Ovary (tissue), 9 donors: ENCODE results near the gene PNLIPRP2. TPM values are rescaled to one million over a fixed set of nuclear protein-coding genes. Genes with fewer than 3 reads are reported as not detected.

Experiments used
- DNase-seq, 5 donors: peaks; one replicate each; pipeline ENCODE4 v3.0.0-alpha.2; 2019 to 2020
- H3K27ac ChIP-seq, 2 donors: fragments of 200-600 bp; one replicate each; pipeline versions ENCODE4 v1.5.1 to v1.8.0; 2019 to 2022
- H3K27me3 ChIP-seq: fragments of 200-600 bp; one replicate; pipeline ENCODE4 v1.8.0; 2022
- H3K36me3 ChIP-seq: fragments of 200-600 bp; sonication (generic); one replicate; pipeline ENCODE4 v1.5.1; 2019
- H3K4me1 ChIP-seq: one replicate; pipeline ENCODE4 v1.8.1; 2013; ENCODE audit warnings: mild to moderate bottlenecking, moderate library complexity; ENCODE audit not compliant: insufficient read depth
- H3K4me3 ChIP-seq: fragments of 200-600 bp; sonication (generic); one replicate; pipeline ENCODE4 v1.5.1; 2017
- H3K9me3 ChIP-seq, 2 donors: fragments of 200-600 bp in 1 of 2; sonication (generic) in 1 of 2; one replicate each; pipeline versions ENCODE4 v1.5.1 to v1.8.1; 2013 to 2019; ENCODE audit warnings: mild to moderate bottlenecking in 1 of 2, moderate library complexity in 1 of 2
- EP300 ChIP-seq: sonication (generic); formaldehyde crosslinking; IDR thresholded peaks from one replicate; pipeline ENCODE4 v1.6.1; 2017; ENCODE audit warnings: antibody characterized with exemption
- POLR2A ChIP-seq: fragments of 450-650 bp; IDR thresholded peaks from one replicate; pipeline ENCODE4 v1.6.1; 2017; ENCODE audit warnings: antibody characterized with exemption, mild to moderate bottlenecking, moderate library complexity
- WGBS, 3 donors: extraction: QIAGEN DNeasy Blood & Tissue Kit in 1 of 3; methylation state at CpG; one replicate each; pipeline versions ENCODE4 v1.1.5 to v1.1.7; 2013 to 2017; 5-methylcytosine and 5-hydroxymethylcytosine counted together
- intact Hi-C, 4 donors: fragments of 100-400 bp; cut with DNase I; formaldehyde crosslinking; loops; one replicate each; pipeline versions ENCODE4 v1.11.0 to v1.15.1; 2022 to 2023
- polyA plus RNA-seq, 2 donors: library from polyadenylated mRNA; stranded (reverse); fragments of 200-250 nt in 1 of 2; fragments of 350-450 nt in 1 of 2; fragmentation: Illumina TruSeq in 1 of 2; extraction: RNeasy Lipid Tissue Mini Kit (QIAGEN cat#74804) in 1 of 2; gene quantifications; one replicate each; pipeline ENCODE4 v1.2.3, GENCODE V29; 2013 to 2014
- total RNA-seq, 7 donors: library from RNA; depleted of rRNA in 2 of 7; stranded (reverse); fragments of >200 nt in 2 of 7; fragmentation: NEBNext Ultra II Directional in 3 of 7; extraction: Animal tissue kit (Norgen Biotek cat#: 25700) in 3 of 7; gene quantifications; one replicate each; pipeline versions ENCODE4 v1.1.0 to v1.2.4, GENCODE V29; 2016 to 2023
- TF ChIP-seq, protein P1 (sequence below), 3 donors: fragments of 450-650 bp in 2 of 3; fragments of 200-600 bp in 1 of 3; IDR thresholded peaks; one replicate each; pipeline versions ENCODE4 v1.5.1 to v1.8.0; 2016 to 2022; ENCODE audit warnings: antibody characterized with exemption in 3 of 3, mild to moderate bottlenecking in 1 of 3
- donor health status: DM: no; HTN: no; CAD: no; lungs with moderate emphysema.
- donor health status: DM: no; HTN: no; CAD: no.
- donor health status: Bipolar disorder and iron deficiency.
- donor health status: DM: yes; HTN: yes; CAD: no.
- donor health status: DM: no; HTN: no; CAD: no.
- donor health status: DM: yes; HTN: yes; CAD: no.

The PNLIPRP2 gene
- total and polyA plus RNA-seq, 9 donors: 0.15 to 1.4 (median 0.24) TPM; not detected in 4

GRCh38 chr10:116691635-116692034 lies 70.9 kb downstream of the PNLIPRP2 start:
- Histone ChIP-seq H3K4me1 (peaks cover 44% of the 10 kb centered on the region), H3K9me3 (no peaks in the 10 kb centered on the region), H3K27me3 (no peaks in the 10 kb centered on the region), H3K27ac (peak overlapping the region in 1 of 2 donors; percentile 69), H3K4me3 (no peak overlapping the region), H3K36me3 (no peaks in the 10 kb centered on the region)
- intact Hi-C loops: loop anchor here in 2 of 4 donors (2.0 to 10.0 kb wide), 2 partner anchors 49 to 53 kb away; partner anchors contain the start of gene HSPA12A (in 1 of the 2)
- no peak for TF ChIP-seq POLR2A
- TF ChIP-seq, protein P1, sequence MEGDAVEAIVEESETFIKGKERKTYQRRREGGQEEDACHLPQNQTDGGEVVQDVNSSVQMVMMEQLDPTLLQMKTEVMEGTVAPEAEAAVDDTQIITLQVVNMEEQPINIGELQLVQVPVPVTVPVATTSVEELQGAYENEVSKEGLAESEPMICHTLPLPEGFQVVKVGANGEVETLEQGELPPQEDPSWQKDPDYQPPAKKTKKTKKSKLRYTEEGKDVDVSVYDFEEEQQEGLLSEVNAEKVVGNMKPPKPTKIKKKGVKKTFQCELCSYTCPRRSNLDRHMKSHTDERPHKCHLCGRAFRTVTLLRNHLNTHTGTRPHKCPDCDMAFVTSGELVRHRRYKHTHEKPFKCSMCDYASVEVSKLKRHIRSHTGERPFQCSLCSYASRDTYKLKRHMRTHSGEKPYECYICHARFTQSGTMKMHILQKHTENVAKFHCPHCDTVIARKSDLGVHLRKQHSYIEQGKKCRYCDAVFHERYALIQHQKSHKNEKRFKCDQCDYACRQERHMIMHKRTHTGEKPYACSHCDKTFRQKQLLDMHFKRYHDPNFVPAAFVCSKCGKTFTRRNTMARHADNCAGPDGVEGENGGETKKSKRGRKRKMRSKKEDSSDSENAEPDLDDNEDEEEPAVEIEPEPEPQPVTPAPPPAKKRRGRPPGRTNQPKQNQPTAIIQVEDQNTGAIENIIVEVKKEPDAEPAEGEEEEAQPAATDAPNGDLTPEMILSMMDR (IDR thresholded peaks at IDR 0.05): no peak
- no peak for TF ChIP-seq EP300
- peak; percentile 64 to 79 (median 69) for DNase-seq
- 18 to 39% (median 34%) methylated on average over 6 of the region's 6 CpGs for WGBS, 3 donors

DNA sequence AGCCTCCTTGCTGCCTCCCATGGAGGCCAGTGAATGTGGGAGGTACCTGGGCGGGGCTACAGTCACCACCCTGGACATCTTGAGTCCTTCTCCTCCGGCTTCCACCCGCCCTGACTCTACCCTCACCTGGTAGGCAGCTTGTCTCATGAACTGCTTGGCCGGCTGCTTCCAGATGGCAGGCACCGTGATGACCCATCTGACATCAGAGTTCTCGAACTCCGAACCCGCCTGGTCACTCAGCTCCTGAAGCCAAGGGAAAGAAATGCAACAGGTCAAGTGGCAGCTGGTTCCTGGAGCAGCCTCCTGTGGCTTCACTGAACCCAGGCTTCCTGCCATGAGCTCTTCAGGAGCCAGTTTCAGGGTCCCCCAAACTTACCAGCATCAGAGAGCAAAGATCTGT lies 71.5 kb downstream of the PNLIPRP2 start:
- intact Hi-C loops: loop anchor here in 1 of 4 donors (10.0 kb wide), 1 partner anchor 53 kb away; the partner anchor contains the start of gene HSPA12A
- Histone ChIP-seq H3K4me3 (no peak overlapping the region), H3K4me1 (peaks cover 41% of the 10 kb centered on the region), H3K9me3 (no peaks in the 10 kb centered on the region), H3K27ac (peak overlapping the region in 1 of 2 donors; percentile 69), H3K36me3 (no peaks in the 10 kb centered on the region), H3K27me3 (no peaks in the 10 kb centered on the region)
- whole genome bisulfite sequencing, 3 donors: 74 to 85% (median 78%) methylated on average over 8 of the region's 8 CpGs
- peak in 1 of 5 donors; percentile 38 for DNase-seq
- no peak for TF ChIP-seq EP300
- no peak for TF ChIP-seq POLR2A
- TF ChIP-seq, protein P1 (IDR thresholded peaks at IDR 0.05): no peak

- peaks cover 29% of the 10 kb centered on the region for H3K4me1 ChIP-seq
- H3K4me3 ChIP-seq: no peak overlapping the region
- no peaks in the 10 kb centered on the region for H3K9me3 ChIP-seq
- no peak for TF ChIP-seq EP300
- TF ChIP-seq, protein P1 (IDR thresholded peaks at IDR 0.05): no peak
- TF ChIP-seq POLR2A: no peak
- no peaks in the 10 kb centered on the region for H3K27me3 ChIP-seq
- peak overlapping the region in 1 of 2 donors; percentile 6 for H3K27ac ChIP-seq
- no peak for DNase-seq
- intact Hi-C loops: loop anchor here in 1 of 4 donors (10.0 kb wide), 1 partner anchor 50 kb away; the partner anchor contains the start of gene HSPA12A
- WGBS, 3 donors: 32 to 51% (median 38%) methylated on average over 14 of the region's 14 CpGs
- no peaks in the 10 kb centered on the region for H3K36me3 ChIP-seq
Measured at GRCh38 chr10:116694243-116694926, 73.6 kb downstream of the PNLIPRP2 start.

Other genes with a start within 250 kb of the PNLIPRP2 start
- not detected for gene PNLIPRP3, start 193.1 kb upstream of the PNLIPRP2 start, total RNA-seq
- gene PNLIPRP3, start 193.1 kb upstream of the PNLIPRP2 start, polyA plus RNA-seq: not detected
- 1 to 10 TPM in 3 of 7 donors, not detected in 4; 3.1 to 7.0 (median 4.4) TPM for gene PNLIP, start 75.0 kb upstream of the PNLIPRP2 start, total RNA-seq
- gene PNLIP, start 75.0 kb upstream of the PNLIPRP2 start, polyA plus RNA-seq: 1 to 10 TPM in 1 of 2 donors, not detected in 1; 3.2 TPM
- gene PNLIPRP1, start 30.0 kb upstream of the PNLIPRP2 start, total RNA-seq: 1 to 10 TPM in 2 of 7 donors, under 1 TPM in 1, not detected in 4; 0.34 to 2.8 (median 2.3) TPM
- not detected for gene PNLIPRP1, start 30.0 kb upstream of the PNLIPRP2 start, polyA plus RNA-seq
- gene HSPA12A, start 121.6 kb downstream of the PNLIPRP2 start, total RNA-seq: 10 to 100 TPM; 27.7 to 47.5 (median 40.5) TPM
- gene HSPA12A, start 121.6 kb downstream of the PNLIPRP2 start, polyA plus RNA-seq: 10 to 100 TPM; 16.0 to 34.3 TPM
- gene ENO4, start 228.5 kb downstream of the PNLIPRP2 start, total RNA-seq: 1 to 10 TPM in 4 of 7 donors, under 1 TPM in 3; 0.38 to 2.8 (median 1.0) TPM
- gene ENO4, start 228.5 kb downstream of the PNLIPRP2 start, polyA plus RNA-seq: under 1 TPM; 0.30 to 0.47 TPM